IgD-negative memory B cell (primary cell): Measurements from ENCODE around the gene DCDC1. TPM values are rescaled to one million over a fixed set of nuclear protein-coding genes. Genes with fewer than 3 reads are reported as not detected.
A peak's percentile ranks its signal among the peaks of the same experiment; 100 is the strongest.

ENCODE experiments used
- H3K27ac Mint-ChIP-seq, 3 donors: one replicate each; pipeline ENCODE4 v1.8.0; 2020 to 2022; ENCODE audit warnings: mild to moderate bottlenecking in 3 of 3, mixed read lengths in 3 of 3, moderate library complexity in 1 of 3
- H3K27me3 Mint-ChIP-seq: one replicate; pipeline ENCODE4 v1.8.0; 2021; ENCODE audit warnings: mixed read lengths
- H3K36me3 Mint-ChIP-seq: one replicate; pipeline ENCODE4 v1.8.0; 2020; ENCODE audit warnings: mild to moderate bottlenecking, mixed read lengths
- H3K4me1 Mint-ChIP-seq, 3 donors: one replicate each; pipeline ENCODE4 v1.8.0; 2020 to 2022; ENCODE audit warnings: mixed read lengths in 3 of 3, mild to moderate bottlenecking in 1 of 3
- H3K4me3 Mint-ChIP-seq, 4 donors: one replicate each; pipeline ENCODE4 v1.8.0; 2020 to 2022; ENCODE audit warnings: mild to moderate bottlenecking in 4 of 4, mixed read lengths in 4 of 4, moderate library complexity in 3 of 4
- H3K9me3 Mint-ChIP-seq, 3 donors: one replicate each; pipeline ENCODE4 v1.8.0; 2020 to 2021; ENCODE audit warnings: mixed read lengths in 3 of 3, mild to moderate bottlenecking in 1 of 3
- polyA plus RNA-seq: library from polyadenylated mRNA; unstranded; fragments of 300-500 nt; fragmentation: Illumina TruSeq; gene quantifications from one replicate; pipeline ENCODE4 v1.2.3, GENCODE V29; 2021

Gene DCDC1
- polyA plus RNA-seq, 1 donor from 2014 or later = not detected

DNA sequence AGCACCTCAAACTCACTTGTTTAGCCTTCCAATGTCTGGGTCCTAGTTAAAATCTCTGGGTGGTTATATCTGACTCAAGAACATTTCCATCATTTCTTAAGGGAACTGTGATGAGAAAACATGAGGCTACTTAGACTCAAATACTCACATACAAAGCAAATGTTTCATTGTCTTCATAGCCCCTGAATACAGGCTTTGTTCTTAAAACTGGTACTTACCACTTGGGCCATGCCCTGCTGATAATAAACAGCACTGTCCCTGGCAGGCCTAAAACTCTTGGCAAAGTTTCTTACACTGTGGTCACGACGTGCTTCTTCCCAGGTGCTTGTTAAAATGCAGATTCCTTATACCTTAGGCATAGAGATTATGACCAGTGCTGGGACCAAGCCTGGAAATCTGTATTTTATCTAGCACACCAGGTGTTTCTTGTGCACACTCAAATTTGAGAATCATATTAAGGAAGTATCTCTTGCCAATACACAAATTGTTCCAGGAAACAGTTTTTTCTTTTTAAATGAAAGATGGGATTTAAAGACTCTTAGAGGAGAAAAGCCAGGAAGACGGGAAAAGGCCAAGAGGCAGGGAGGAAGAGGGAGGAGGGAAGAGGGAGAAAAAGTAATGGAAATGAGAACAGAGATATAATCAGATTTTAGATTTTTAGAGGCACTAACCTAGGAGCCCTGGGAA, 495.5 kb downstream of the DCDC1 start:
- H3K4me3 Mint-ChIP-seq = no peak overlapping the region
- peaks cover 2% of the 10 kb centered on the region for H3K27me3 Mint-ChIP-seq
- H3K4me1 Mint-ChIP-seq = no peaks in the 10 kb centered on the region
- H3K9me3 Mint-ChIP-seq = no peaks in the 10 kb centered on the region
- no peak overlapping the region for H3K27ac Mint-ChIP-seq
- H3K36me3 Mint-ChIP-seq = no peaks in the 10 kb centered on the region

DNA sequence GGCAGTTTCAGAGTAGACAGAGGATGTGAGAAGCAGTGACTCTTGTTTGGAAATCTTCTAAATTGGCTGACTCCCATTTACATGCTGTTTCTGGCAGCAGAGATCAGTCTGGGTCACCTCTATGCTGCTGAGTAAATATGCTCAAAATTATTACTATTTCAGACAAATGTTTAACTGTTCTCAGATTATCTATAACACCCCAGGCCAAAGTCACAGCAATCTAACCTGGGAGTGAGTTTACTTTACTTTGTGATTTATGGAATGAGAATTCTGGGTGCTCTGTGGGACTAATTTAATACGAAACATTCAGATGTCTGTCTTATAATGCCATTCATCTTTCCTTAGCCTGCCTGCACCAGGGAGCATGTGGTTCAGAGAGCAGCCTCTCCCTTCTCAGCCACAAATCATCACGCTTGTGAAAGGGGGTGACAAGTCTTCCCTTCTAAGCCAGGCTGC, 500.9 kb downstream of the DCDC1 start:
- Mint-ChIP-seq H3K4me1 (no peaks in the 10 kb centered on the region), H3K9me3 (no peaks in the 10 kb centered on the region), H3K36me3 (no peaks in the 10 kb centered on the region), H3K4me3 (no peak overlapping the region), H3K27me3 (peaks cover 2% of the 10 kb centered on the region), H3K27ac (no peak overlapping the region)

DNA sequence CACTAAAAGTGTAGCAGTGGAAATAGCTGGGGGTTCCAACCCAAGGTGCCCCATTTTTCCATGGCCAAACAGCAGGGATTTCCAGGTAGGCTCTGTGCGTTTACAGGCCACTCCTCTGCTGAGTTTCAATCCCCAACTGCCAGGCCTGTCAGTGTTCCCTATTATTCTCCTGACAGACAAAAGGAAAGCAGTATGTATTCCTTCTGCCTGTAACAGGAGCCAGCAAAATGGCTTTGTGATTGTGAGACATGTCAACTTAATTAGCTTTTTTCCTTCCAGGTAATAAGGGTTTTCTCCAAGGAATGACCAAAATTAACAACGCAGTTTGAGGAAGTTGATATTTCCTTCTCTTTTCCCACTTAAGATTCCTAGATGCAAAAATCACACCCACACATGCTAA, 506.3 kb downstream of the DCDC1 start:
- no peak overlapping the region for H3K27ac Mint-ChIP-seq
- no peaks in the 10 kb centered on the region for H3K9me3 Mint-ChIP-seq
- no peaks in the 10 kb centered on the region for H3K4me1 Mint-ChIP-seq
- no peaks in the 10 kb centered on the region for H3K36me3 Mint-ChIP-seq
- peaks cover 2% of the 10 kb centered on the region for H3K27me3 Mint-ChIP-seq
- no peak overlapping the region for H3K4me3 Mint-ChIP-seq

DNA sequence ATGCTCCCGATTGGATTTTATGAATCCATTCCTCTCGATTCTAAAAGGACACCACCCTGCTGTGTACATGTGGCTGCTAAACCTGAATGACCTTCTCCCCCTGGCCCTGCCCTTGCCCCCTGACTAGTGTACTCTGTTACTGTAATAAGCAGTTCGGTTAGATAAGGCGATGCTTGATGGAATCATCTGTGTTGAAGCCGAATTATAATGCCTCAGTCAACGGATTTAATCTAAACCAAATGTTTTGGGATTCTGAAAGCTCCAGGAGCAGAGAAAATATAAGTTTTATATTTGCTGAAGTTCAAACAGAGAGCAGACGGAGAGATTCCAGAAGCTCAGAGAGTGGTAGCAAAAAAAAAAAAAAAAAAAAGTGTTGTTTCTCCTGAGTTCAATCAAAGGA, 508.0 kb downstream of the DCDC1 start:
- Mint-ChIP-seq H3K27me3 (peaks cover 2% of the 10 kb centered on the region), H3K4me3 (no peak overlapping the region), H3K27ac (no peak overlapping the region), H3K4me1 (no peaks in the 10 kb centered on the region), H3K36me3 (no peaks in the 10 kb centered on the region), H3K9me3 (no peaks in the 10 kb centered on the region)

DNA sequence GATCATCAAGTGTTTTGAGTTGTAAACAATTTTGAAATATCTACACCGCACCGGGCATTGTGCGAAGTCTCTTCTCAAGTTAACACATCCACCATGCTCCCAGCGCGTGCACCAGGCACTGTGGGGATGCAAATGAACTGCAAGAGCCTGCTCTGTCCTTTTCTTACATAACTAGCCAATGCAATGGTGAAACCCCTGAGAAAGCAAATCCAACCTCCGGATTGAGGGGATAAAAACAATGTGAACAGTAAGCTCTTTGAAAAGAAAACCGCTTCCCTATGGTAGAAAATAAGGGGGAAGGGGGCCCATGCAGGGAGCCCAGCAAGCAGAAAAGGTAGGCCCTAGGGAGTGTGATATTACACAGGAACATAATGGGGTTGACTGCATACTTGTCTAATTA, 508.5 kb downstream of the DCDC1 start:
- Mint-ChIP-seq H3K4me1 (no peaks in the 10 kb centered on the region), H3K27ac (no peak overlapping the region), H3K9me3 (no peaks in the 10 kb centered on the region), H3K4me3 (no peak overlapping the region), H3K36me3 (no peaks in the 10 kb centered on the region), H3K27me3 (peaks cover 2% of the 10 kb centered on the region)

DNA sequence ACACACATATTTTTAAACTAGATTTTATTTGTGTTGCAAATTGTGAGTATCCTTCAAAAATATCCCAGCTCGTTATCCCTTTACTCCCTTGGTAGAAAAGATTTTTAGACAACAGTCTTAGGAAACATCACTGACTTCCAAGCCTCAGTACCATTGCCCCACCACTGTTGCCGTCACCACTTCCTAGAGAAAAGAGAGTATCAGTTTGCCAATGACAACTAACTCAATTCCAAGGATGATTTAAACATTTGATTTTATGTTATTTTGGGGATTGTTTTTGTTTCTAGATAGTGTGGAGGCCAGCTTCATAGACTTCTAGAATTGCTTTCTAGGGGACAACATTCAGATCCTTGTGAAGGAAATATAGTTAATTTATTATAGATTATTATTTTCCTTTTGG, 509.4 kb downstream of the DCDC1 start:
- no peaks in the 10 kb centered on the region for H3K36me3 Mint-ChIP-seq
- peaks cover 2% of the 10 kb centered on the region for H3K27me3 Mint-ChIP-seq
- no peaks in the 10 kb centered on the region for H3K4me1 Mint-ChIP-seq
- H3K4me3 Mint-ChIP-seq = no peak overlapping the region
- H3K9me3 Mint-ChIP-seq = no peaks in the 10 kb centered on the region
- no peak overlapping the region for H3K27ac Mint-ChIP-seq

DNA sequence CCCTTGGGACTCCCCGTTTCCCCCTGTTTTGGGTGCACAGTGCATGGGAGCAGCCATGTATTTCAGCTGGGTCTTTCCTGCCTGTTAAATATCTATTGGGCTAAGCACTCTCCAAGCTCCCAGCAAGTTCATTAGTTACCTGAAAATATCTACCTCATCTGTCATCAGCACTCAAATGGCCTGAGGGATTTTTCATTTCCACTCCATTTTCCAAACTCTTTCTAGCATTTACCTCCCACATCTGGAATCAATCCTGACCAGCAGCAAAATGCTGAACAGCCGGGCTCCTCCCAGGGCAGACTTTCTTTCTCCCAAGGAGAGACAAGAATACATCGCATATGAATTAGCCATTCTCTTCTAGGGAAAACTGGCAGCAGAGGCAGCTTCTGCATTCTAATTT, 509.9 kb downstream of the DCDC1 start:
- Mint-ChIP-seq H3K36me3 (no peaks in the 10 kb centered on the region), H3K27me3 (peaks cover 2% of the 10 kb centered on the region), H3K4me3 (no peak overlapping the region), H3K9me3 (no peaks in the 10 kb centered on the region), H3K4me1 (no peaks in the 10 kb centered on the region), H3K27ac (peak overlapping the region in 1 of 3 donors; percentile 41)

DNA sequence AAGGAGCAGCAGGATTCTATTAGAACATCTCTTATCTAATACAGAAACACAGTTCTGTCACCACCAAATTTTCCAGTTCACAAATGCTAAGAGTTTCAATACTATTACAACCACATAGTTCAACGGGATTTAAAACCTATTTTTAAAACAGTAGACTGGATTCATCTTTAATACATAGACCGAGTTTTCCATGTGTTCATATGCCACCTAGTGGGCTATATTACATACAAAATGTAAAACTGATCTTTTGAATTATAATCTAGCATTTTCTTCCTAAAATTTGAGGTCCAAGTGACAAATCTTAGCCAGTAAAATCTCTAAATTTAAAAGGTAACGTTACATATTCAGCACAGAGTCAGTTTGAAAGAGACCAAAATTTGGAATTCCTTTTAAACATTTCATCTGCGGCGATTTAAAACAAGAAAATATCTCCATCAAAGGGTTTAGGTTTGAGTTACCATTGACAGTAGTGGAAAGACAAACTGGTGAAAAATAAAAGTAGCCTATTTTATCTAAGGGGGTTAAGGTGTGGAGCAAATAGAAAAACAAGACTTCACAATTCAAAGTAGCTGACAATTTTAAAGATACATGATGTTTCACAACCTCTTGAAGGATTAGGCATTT, 514.0 kb downstream of the DCDC1 start:
- H3K36me3 Mint-ChIP-seq = no peaks in the 10 kb centered on the region
- no peak overlapping the region for H3K27ac Mint-ChIP-seq
- no peak overlapping the region for H3K4me3 Mint-ChIP-seq
- H3K4me1 Mint-ChIP-seq = no peaks in the 10 kb centered on the region
- H3K9me3 Mint-ChIP-seq = no peaks in the 10 kb centered on the region
- H3K27me3 Mint-ChIP-seq = no peaks in the 10 kb centered on the region

DNA sequence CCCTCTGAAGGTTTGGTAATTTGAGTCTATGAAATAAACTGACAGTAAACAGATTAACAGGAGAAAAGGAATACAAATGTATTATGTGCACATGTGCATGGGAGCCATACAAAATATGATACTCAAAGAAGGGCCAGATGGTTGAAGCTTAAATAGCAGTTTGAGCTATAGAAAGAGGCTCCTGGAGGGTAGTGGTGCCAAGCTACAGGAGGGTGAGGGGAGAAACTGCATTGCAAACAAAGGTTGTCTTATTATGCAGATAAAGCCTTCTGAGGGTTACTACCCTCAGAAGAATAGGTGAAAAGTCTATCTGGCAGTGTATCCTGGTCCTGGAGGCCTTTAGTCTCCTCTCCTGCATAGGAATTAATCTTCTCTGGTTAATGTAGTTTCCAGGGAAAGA, 516.1 kb downstream of the DCDC1 start:
- Mint-ChIP-seq H3K4me3 (no peak overlapping the region), H3K27ac (no peak overlapping the region), H3K4me1 (no peaks in the 10 kb centered on the region), H3K36me3 (no peaks in the 10 kb centered on the region), H3K27me3 (no peaks in the 10 kb centered on the region), H3K9me3 (peaks cover 0 to 3% (median 0%) of the 10 kb centered on the region in 3 donors)

DNA sequence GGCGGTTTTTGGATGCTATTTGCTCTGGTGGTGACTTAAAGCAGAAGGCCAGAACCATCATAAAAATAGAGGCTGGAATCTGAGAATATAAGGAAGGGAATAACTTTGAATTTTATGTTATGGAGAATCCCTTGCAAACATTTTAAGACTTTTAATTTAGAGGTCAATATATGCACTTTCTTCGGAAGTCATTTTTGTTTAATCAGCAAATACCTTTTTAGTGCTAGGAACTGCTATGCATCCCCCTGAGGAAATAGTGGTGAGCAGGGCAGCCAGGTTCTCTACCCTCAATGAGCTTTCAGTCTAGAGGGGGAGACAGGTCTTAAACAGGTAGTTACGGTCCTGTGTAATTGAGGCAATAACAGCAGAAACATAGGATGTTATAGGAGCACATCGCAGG, 516.9 kb downstream of the DCDC1 start:
- Mint-ChIP-seq H3K36me3 (no peaks in the 10 kb centered on the region), H3K4me1 (no peaks in the 10 kb centered on the region), H3K27ac (no peak overlapping the region), H3K27me3 (no peaks in the 10 kb centered on the region), H3K4me3 (no peak overlapping the region), H3K9me3 (peaks cover 0 to 7% (median 3%) of the 10 kb centered on the region in 3 donors)

DNA sequence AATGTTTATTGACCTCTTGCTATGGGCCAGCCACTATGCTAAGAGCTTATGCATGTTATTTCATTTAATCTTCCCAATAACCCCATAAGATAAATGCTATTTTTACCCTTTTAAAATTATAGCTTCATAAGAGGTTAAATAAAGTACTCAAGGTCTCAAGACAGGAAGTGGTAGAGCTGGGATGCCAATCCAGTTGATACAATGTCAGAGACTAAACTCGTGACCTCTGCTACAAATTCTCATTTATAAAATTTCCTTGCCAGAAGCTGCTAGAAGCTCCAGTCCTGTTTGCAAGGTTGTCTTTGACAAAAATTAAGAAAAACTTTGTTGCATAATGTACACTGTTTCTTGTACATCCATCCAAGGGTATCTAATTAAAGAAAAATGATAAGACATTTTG, 517.4 kb downstream of the DCDC1 start:
- Mint-ChIP-seq H3K27me3 (no peaks in the 10 kb centered on the region), H3K4me1 (no peaks in the 10 kb centered on the region), H3K36me3 (no peaks in the 10 kb centered on the region), H3K4me3 (no peak overlapping the region), H3K9me3 (peaks cover 0 to 9% (median 3%) of the 10 kb centered on the region in 3 donors), H3K27ac (no peak overlapping the region)

DNA sequence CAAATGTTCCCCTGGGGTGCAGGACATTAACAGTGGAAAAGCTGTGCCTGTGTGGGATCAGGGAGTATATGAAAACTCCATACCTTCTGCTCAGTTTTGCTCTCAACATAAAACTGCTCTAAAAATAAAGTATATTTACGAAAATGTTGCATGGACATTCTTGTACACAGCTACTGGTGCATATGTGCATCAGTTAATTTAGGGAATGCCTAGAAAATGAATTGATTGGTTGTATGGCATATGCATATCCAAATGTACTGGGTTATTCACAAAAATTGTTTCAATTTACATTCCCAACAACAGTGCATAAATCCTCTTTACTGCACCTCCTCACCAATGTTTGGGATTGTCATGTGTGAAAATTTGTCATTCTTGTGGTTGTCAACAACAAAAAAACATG, 532.3 kb downstream of the DCDC1 start:
- H3K27ac Mint-ChIP-seq = no peak overlapping the region
- no peak overlapping the region for H3K4me3 Mint-ChIP-seq
- H3K27me3 Mint-ChIP-seq = peaks cover 5% of the 10 kb centered on the region
- H3K4me1 Mint-ChIP-seq = no peaks in the 10 kb centered on the region
- H3K9me3 Mint-ChIP-seq = peaks cover 3 to 14% (median 12%) of the 10 kb centered on the region in 3 donors
- H3K36me3 Mint-ChIP-seq = peaks cover 2% of the 10 kb centered on the region

DNA sequence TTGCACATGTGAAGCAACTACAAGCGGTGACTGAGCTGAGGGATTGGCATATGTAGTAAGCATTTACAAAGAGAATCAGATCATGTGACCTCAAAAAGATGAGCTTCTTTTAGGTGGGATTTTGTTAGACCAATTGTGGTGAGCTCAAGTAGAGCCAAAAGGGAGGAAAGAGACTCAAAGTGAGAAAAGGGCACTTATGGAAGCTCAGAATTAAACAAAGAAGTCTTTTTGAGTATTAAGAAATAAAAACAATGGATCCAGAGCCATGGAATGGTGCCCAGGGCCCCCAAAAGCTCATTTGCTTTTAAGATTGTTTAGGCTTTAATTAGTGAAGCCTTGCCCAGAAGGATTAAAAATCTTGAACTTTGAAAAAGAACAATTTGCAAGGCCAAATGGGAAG, 536.7 kb downstream of the DCDC1 start:
- H3K4me1 Mint-ChIP-seq = no peaks in the 10 kb centered on the region
- H3K27ac Mint-ChIP-seq = peak overlapping the region in 1 of 3 donors; percentile 68
- H3K9me3 Mint-ChIP-seq = peaks cover 3 to 17% (median 12%) of the 10 kb centered on the region in 3 donors
- no peak overlapping the region for H3K4me3 Mint-ChIP-seq
- H3K27me3 Mint-ChIP-seq = no peaks in the 10 kb centered on the region
- peaks cover 2% of the 10 kb centered on the region for H3K36me3 Mint-ChIP-seq

DNA sequence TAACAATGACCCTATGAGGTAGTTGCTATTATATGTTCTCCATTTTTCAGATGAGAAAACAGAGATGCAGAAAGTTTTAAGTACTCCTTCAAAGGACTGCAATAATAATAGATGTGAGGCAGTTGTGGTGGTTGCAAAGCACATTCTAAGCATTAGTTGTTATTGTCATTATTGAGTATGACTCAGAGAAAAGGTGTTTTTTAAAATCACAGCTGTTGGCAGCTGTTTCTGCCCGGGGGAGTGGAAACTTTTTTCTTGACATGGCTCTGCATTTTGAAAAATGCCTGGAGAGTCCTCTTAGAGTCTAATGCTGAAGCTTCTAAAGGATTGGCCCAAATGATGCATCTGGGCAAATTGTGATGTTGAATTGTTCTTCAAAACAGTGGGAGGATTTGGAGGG, 538.9 kb downstream of the DCDC1 start:
- peaks cover 4% of the 10 kb centered on the region for H3K36me3 Mint-ChIP-seq
- no peak overlapping the region for H3K27ac Mint-ChIP-seq
- H3K9me3 Mint-ChIP-seq = peaks cover under 1 to 11% (median 7%) of the 10 kb centered on the region in 3 donors
- H3K4me1 Mint-ChIP-seq = no peaks in the 10 kb centered on the region
- H3K27me3 Mint-ChIP-seq = no peaks in the 10 kb centered on the region
- no peak overlapping the region for H3K4me3 Mint-ChIP-seq

DNA sequence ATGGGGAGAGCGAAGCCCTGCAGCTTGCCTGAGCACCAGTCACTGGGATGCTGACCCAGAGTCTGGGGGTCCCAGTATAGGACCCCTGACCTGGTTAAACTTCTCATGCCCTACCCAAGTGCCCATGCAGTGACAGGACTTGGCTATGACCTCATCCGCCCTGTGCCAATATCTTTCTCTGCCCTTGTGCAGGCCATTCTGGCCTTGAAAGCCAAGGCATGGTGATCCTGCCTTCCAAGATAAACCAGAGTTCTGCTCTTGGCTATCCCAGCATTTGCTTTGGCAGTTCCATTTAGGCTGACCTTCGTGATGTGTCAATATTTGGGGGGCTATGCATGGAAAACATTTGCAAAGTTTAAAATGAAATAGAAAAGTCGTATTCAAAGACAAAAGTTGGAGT, 542.6 kb downstream of the DCDC1 start:
- Mint-ChIP-seq H3K27me3 (no peaks in the 10 kb centered on the region), H3K36me3 (peaks cover 1% of the 10 kb centered on the region), H3K9me3 (peaks cover 0 to 3% (median 0%) of the 10 kb centered on the region in 3 donors), H3K27ac (no peak overlapping the region), H3K4me1 (no peaks in the 10 kb centered on the region), H3K4me3 (no peak overlapping the region)

DNA sequence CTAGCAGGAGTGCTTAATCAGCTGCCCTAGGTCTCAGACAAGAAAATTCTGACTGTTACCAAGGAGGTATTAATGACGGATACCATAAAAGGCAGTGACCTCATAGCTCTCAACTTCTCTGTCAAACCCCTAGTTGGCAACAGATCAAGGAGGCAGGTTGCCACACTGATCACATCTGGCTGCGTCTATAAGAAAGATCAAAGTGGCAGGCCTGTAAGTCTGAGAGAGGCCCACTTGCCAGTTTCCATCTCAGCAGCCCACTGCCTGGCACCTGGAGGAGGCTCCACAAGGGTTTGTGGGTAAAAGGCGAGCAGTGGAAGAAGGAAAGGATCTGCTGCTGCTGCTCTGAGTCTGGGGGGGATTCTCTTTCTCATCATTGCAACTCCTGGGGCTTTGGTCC, 543.8 kb downstream of the DCDC1 start:
- Mint-ChIP-seq H3K27me3 (no peaks in the 10 kb centered on the region), H3K9me3 (peaks cover 0 to 5% (median 0%) of the 10 kb centered on the region in 3 donors), H3K36me3 (peaks cover 1% of the 10 kb centered on the region), H3K27ac (no peak overlapping the region), H3K4me3 (peak overlapping the region in 1 of 4 donors; percentile 73), H3K4me1 (no peaks in the 10 kb centered on the region)
